HepG2 (cell line): Measurements from ENCODE around the gene MCMBP. TPM values are rescaled to one million over a fixed set of nuclear protein-coding genes. Genes with fewer than 3 reads are reported as not detected.
A peak's percentile ranks its signal among the peaks of the same experiment; 100 is the strongest.

Experiments
- CEBPG ChIP-seq: IDR thresholded peaks from 2 replicates; pipeline ENCODE4 v1.6.1; 2016
- CENPX ChIP-seq: sonication (generic); formaldehyde crosslinking; IDR thresholded peaks from 2 replicates; pipeline ENCODE4 v1.9.0; 2021; ENCODE audit warnings: mild to moderate bottlenecking, missing genetic modification reagents, moderate library complexity
- FOXP4 ChIP-seq: sonication (generic); formaldehyde crosslinking; IDR thresholded peaks from 2 replicates; pipeline ENCODE4 v1.4.0; 2020; ENCODE audit warnings: missing genetic modification reagents
- MEIS2 ChIP-seq: sonication (generic); formaldehyde crosslinking; IDR thresholded peaks from 2 replicates; pipeline ENCODE4 v1.9.0; 2021; ENCODE audit warnings: mild to moderate bottlenecking, missing genetic modification reagents
- NFIB ChIP-seq: sonication (generic); formaldehyde crosslinking; IDR thresholded peaks from 2 replicates; pipeline ENCODE4 v1.9.0; 2021; ENCODE audit warnings: missing genetic modification reagents, mild to moderate bottlenecking, borderline replicate concordance
- NFYB ChIP-seq: sonication (generic); formaldehyde crosslinking; IDR thresholded peaks from 2 replicates; pipeline ENCODE4 v1.4.0; 2020; ENCODE audit warnings: missing genetic modification reagents
- NFYC ChIP-seq: IDR thresholded peaks from 2 replicates; pipeline ENCODE4 v1.6.1; 2016; ENCODE audit warnings: missing genetic modification reagents, missing compliant biosample characterization
- NR3C1 ChIP-seq: sonication (generic); formaldehyde crosslinking; IDR thresholded peaks from 2 replicates; pipeline ENCODE4 v1.4.0; 2020; ENCODE audit warnings: missing genetic modification reagents
- PPARG ChIP-seq: conservative IDR thresholded peaks from 2 replicates; pipeline ENCODE4 v1.6.1; 2016; ENCODE audit warnings: missing biosample characterization, missing genetic modification reagents
- PRDM4 ChIP-seq: sonication (generic); formaldehyde crosslinking; IDR thresholded peaks from 2 replicates; pipeline ENCODE4 v1.9.0; 2021; ENCODE audit warnings: missing genetic modification reagents, borderline replicate concordance
- SRSF4 ChIP-seq: fragments of 200-400 bp; formaldehyde crosslinking; IDR thresholded peaks from one replicate; pipeline ENCODE4 v1.6.1; 2018; ENCODE audit warnings: mild to moderate bottlenecking, low read depth, low read length, moderate library complexity; ENCODE audit not compliant: poor library complexity, severe bottlenecking
- SUZ12 ChIP-seq: fragments of 150-350 bp; IDR thresholded peaks from 2 replicates; pipeline ENCODE4 v1.6.1; 2014; ENCODE audit warnings: low read depth, low read length
- TSC22D2 ChIP-seq: sonication (generic); formaldehyde crosslinking; IDR thresholded peaks from 2 replicates; pipeline ENCODE4 v1.5.1; 2020; ENCODE audit warnings: missing genetic modification reagents, mild to moderate bottlenecking, borderline replicate concordance
- YY1 ChIP-seq: IDR thresholded peaks from 2 replicates; pipeline ENCODE4 v1.6.1; 2011; ENCODE audit warnings: low read length, low read depth, moderate library complexity, mild to moderate bottlenecking; ENCODE audit not compliant: insufficient read depth, insufficient replicate concordance
- ZIK1 ChIP-seq: sonication (generic); formaldehyde crosslinking; IDR thresholded peaks from 2 replicates; pipeline ENCODE4 v1.5.0; 2020; ENCODE audit warnings: mild to moderate bottlenecking, low read depth, missing genetic modification reagents, borderline replicate concordance
- ZNF3 ChIP-seq: IDR thresholded peaks from 2 replicates; pipeline ENCODE4 v1.7.0; 2017; ENCODE audit warnings: inconsistent platforms
- ZNF34 ChIP-seq: sonication (generic); formaldehyde crosslinking; IDR thresholded peaks from 2 replicates; pipeline ENCODE4 v1.4.0; 2020; ENCODE audit warnings: mild to moderate bottlenecking, missing genetic modification reagents, borderline replicate concordance
- ZNF446 ChIP-seq: sonication (generic); formaldehyde crosslinking; IDR thresholded peaks from 2 replicates; pipeline ENCODE4 v1.5.0; 2020; ENCODE audit warnings: mild to moderate bottlenecking, missing genetic modification reagents
- ZNF484 ChIP-seq: sonication (generic); formaldehyde crosslinking; IDR thresholded peaks from 2 replicates; pipeline ENCODE4 v1.5.1; 2020; ENCODE audit warnings: mild to moderate bottlenecking, low read depth, missing genetic modification reagents, borderline replicate concordance
- ZNF564 ChIP-seq: sonication (generic); formaldehyde crosslinking; IDR thresholded peaks from 2 replicates; pipeline ENCODE4 v1.8.1; 2023; ENCODE audit warnings: mild to moderate bottlenecking, missing genetic modification reagents
- ZNF841 ChIP-seq: sonication (generic); formaldehyde crosslinking; IDR thresholded peaks from 2 replicates; pipeline ENCODE4 v1.8.1; 2023; ENCODE audit warnings: missing genetic modification reagents, borderline replicate concordance
- polyA plus RNA-seq, 8 experiments: library from polyadenylated mRNA; depleted of rRNA in 3 of 8; stranded (reverse) in 7 of 8; unstranded in 1 of 8; fragments of >200 nt; fragmentation: Illumina TruSeq in 4 of 8; extraction: Trizol in 4 of 8; gene quantifications; 2 replicates each; pipeline versions ENCODE4 v1.2.1 to v1.2.3, GENCODE V29; 2011 to 2016; ENCODE audit warnings: low read depth in 4 of 8, missing spikeins in 1 of 8, mixed read lengths in 1 of 8; ENCODE audit not compliant: insufficient read depth in 1 of 8
- total RNA-seq, 5 experiments: library from RNA; depleted of rRNA; stranded (reverse); fragments of >200 nt; fragmentation: Illumina TruSeq; extraction: Trizol; gene quantifications; 2 replicates each; pipeline ENCODE4 v1.2.3, GENCODE V29; 2016; ENCODE audit warnings: low read depth in 1 of 5
- TF ChIP-seq, protein P1 (sequence below): IDR thresholded peaks from 2 replicates; pipeline ENCODE4 v1.6.1; 2016; ENCODE audit warnings: low read depth, control low read depth
- TF ChIP-seq, protein P2 (sequence below): sonication (generic); formaldehyde crosslinking; conservative IDR thresholded peaks from 2 replicates; pipeline ENCODE4 v1.4.0; 2020; ENCODE audit warnings: missing genetic modification reagents

Gene MCMBP
- total and polyA plus RNA-seq, 2 of the 13 experiments (the other 11 are each of a cell fraction or from before 2014, with no cell fraction given), result 35.7 to 62.4 TPM

DNA sequence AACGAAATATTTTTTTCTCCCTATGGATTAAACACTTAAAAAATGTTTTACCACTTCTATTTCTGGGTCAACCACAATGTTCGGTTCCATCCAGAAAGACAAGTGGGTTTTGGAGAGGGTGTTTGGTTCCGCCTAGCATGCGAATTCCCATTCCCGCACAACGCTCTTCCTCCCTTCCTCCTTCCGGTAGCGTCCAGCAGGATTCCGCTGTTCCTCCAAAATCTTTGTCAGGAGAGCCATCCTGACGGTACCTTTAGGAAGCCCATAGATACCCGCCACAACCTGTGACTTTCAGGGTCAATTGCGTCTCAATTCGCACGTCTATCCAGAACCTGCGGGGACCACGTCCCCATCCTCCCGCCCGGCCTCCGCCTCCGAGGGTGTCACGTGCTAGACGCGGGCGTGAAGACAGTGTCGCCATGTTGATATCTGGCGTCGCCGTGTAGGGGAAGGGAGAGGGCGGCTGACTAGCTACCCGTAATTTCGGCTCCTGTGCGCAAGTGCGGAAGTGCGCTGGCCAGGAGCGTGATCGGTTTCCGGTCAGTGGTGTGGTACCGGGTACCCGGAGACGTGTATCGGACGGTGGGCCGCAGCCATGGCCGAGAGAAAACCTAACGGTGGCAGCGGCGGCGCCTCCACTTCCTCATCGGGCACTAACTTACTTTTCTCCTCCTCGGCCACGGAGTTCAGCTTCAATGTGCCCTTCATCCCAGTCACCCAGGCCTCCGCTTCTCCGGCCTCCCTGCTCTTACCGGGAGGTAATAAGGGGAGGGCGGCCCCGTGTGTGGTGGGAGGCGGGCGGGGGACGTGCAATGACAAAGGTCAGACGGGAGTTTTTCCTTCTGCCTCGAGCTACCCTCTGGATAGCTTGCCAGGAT, 19.8 kb upstream of the MCMBP start, which contains the start of gene SEC23IP (continued):
- TF ChIP-seq MEIS2 (peak; percentile 54; the same call in 1 of the 2 replicates), ZNF34 (CRISPR knock-in tag) (peak; percentile 86; the same call in 1 of the 2 replicates), NR3C1 (CRISPR knock-in tag) (no peak), NFYC (CRISPR knock-in tag) (peak; percentile 51), NFIB (0 out of 2 replicates have a peak, but pooled peaks have one; percentile 21), ZNF3 (CRISPR knock-in tag) (no peak), TSC22D2 (CRISPR knock-in tag) (peak; percentile 87; the same call in 1 of the 2 replicates), SUZ12 (no peak), ZNF446 (CRISPR knock-in tag) (0 out of 2 replicates have a peak, but pooled peaks have one; percentile 48), CEBPG (peak; percentile 58), ZNF564 (0 out of 2 replicates have a peak, but pooled peaks have one; percentile 49), CENPX (CRISPR knock-in tag) (no peak), FOXP4 (CRISPR knock-in tag) (peak; percentile 68), ZNF841 (CRISPR knock-in tag) (no peak), NFYB (CRISPR knock-in tag) (no peak), ZIK1 (CRISPR knock-in tag) (peak; percentile 78), PRDM4 (CRISPR knock-in tag) (no peak), PPARG (0 out of 2 replicates have a peak, but pooled peaks have one; percentile 24), YY1 (peak; percentile 99), SRSF4 (no peak), ZNF484 (CRISPR knock-in tag) (no peak)
- TF ChIP-seq, protein P1, sequence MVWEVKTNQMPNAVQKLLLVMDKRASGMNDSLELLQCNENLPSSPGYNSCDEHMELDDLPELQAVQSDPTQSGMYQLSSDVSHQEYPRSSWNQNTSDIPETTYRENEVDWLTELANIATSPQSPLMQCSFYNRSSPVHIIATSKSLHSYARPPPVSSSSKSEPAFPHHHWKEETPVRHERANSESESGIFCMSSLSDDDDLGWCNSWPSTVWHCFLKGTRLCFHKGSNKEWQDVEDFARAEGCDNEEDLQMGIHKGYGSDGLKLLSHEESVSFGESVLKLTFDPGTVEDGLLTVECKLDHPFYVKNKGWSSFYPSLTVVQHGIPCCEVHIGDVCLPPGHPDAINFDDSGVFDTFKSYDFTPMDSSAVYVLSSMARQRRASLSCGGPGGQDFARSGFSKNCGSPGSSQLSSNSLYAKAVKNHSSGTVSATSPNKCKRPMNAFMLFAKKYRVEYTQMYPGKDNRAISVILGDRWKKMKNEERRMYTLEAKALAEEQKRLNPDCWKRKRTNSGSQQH (CRISPR knock-in tag), result peak; percentile 43; the same call in 1 of the 2 replicates
- TF ChIP-seq, protein P2, sequence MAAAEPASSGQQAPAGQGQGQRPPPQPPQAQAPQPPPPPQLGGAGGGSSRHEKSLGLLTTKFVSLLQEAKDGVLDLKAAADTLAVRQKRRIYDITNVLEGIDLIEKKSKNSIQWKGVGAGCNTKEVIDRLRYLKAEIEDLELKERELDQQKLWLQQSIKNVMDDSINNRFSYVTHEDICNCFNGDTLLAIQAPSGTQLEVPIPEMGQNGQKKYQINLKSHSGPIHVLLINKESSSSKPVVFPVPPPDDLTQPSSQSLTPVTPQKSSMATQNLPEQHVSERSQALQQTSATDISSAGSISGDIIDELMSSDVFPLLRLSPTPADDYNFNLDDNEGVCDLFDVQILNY (CRISPR knock-in tag), result peak; percentile 69; the same call in 1 of the 2 replicates
